ENCODE measurements around the gene CADPS2.
A peak's percentile ranks its signal among the peaks of the same experiment; 100 is the strongest.

Gene CADPS2

GRCh38 chr7:122813845-122814244 is 72.4 kb downstream of the CADPS2 start:
- no peak for DNase-seq (ENCODE audit: low read depth)
- H3K4me3 ChIP-seq (replicated peaks; ENCODE audit: low read depth, low read length), result no peak overlapping the region
- no peak for TF ChIP-seq CTCF (IDR thresholded peaks at IDR 0.05; ENCODE audit: low read length, missing control alignments)

GRCh38 chr7:122803851-122804250 is 82.4 kb downstream of the CADPS2 start:
- no peak for DNase-seq (ENCODE audit: low read depth)
- TF ChIP-seq CTCF (IDR thresholded peaks at IDR 0.05; ENCODE audit: low read length, missing control alignments), result no peak
- H3K4me3 ChIP-seq (replicated peaks; ENCODE audit: low read depth, low read length), result no peak overlapping the region

GRCh38 chr7:122803323-122803722 is 82.9 kb downstream of the CADPS2 start:
- no peak overlapping the region for H3K4me3 ChIP-seq (replicated peaks; ENCODE audit: low read depth, low read length)
- peak; percentile 55 for TF ChIP-seq CTCF (IDR thresholded peaks at IDR 0.05; ENCODE audit: low read length, missing control alignments)
- DNase-seq (ENCODE audit: low read depth), result peak; percentile 57

- TF ChIP-seq CTCF (IDR thresholded peaks at IDR 0.05; ENCODE audit: low read length, missing control alignments), result no peak
- H3K4me3 ChIP-seq (replicated peaks; ENCODE audit: low read depth, low read length), result no peak overlapping the region
- DNase-seq (ENCODE audit: low read depth), result peak; percentile 49
Observed at GRCh38 chr7:122802301-122802751, 83.9 kb downstream of the CADPS2 start.

- H3K4me3 ChIP-seq (replicated peaks; ENCODE audit: low read depth, low read length), result no peak overlapping the region
- DNase-seq (ENCODE audit: low read depth), result no peak
- TF ChIP-seq CTCF (IDR thresholded peaks at IDR 0.05; ENCODE audit: low read length, missing control alignments), result no peak
Observed at GRCh38 chr7:122791959-122792545, 94.2 kb downstream of the CADPS2 start.

GRCh38 chr7:122790591-122790990 is 95.7 kb downstream of the CADPS2 start:
- no peak for DNase-seq (ENCODE audit: low read depth)
- no peak for TF ChIP-seq CTCF (IDR thresholded peaks at IDR 0.05; ENCODE audit: low read length, missing control alignments)
- no peak overlapping the region for H3K4me3 ChIP-seq (replicated peaks; ENCODE audit: low read depth, low read length)

GRCh38 chr7:122790132-122790531 is 96.1 kb downstream of the CADPS2 start:
- TF ChIP-seq CTCF (IDR thresholded peaks at IDR 0.05; ENCODE audit: low read length, missing control alignments), result no peak

More at GRCh38 chr7:122790132-122790531, 96.1 kb downstream of the CADPS2 start:
- DNase-seq (ENCODE audit: low read depth), result peak; percentile 11
- H3K4me3 ChIP-seq (replicated peaks; ENCODE audit: low read depth, low read length), result no peak overlapping the region

All from fibroblast of pulmonary artery (primary cell).